SK-N-MC (cell line): ENCODE data around the gene CEP83.

Experiments used
- EZH2 ChIP-seq: fragments of 200-600 bp; sonication (generic); IDR thresholded peaks from one replicate; pipeline ENCODE4 v1.6.1; 2017; ENCODE audit warnings: antibody characterized with exemption
- FOXP2 ChIP-seq: optimal IDR thresholded peaks from 2 replicates; pipeline ENCODE3; 2011; ENCODE audit warnings: mild to moderate bottlenecking, moderate library complexity; ENCODE audit not compliant: insufficient read depth; ENCODE audit errors: extremely low read length, control extremely low read depth
- POLR2AphosphoS5 ChIP-seq: IDR thresholded peaks from 2 replicates; pipeline ENCODE4 v1.6.1; 2012; ENCODE audit warnings: mild to moderate bottlenecking, low read depth, low read length, borderline replicate concordance

DNA sequence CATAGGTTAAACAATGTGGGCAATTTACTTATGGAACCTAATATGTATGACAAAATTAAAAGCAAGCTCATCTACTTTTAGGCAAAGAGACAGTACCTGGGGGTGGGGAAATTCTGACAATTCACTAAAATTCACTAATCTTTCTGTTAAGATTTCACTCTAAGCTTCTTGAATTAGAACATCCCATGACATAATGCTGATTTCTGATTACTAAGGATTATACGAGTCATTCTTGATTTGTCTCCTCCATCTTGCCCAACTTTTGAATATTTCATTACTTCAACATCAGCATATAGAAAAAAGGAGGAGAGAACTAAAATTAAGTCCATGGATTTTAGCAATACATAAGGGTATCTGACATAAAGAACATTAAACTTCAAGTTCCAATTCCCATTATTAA is 2.4 kb downstream of the CEP83 start:
- TF ChIP-seq EZH2 = no peak
- TF ChIP-seq POLR2AphosphoS5 = no peak
- TF ChIP-seq FOXP2 = no peak
